Coronary artery (tissue), 2 donors: ENCODE data around the gene DNAJB4.
"Not testable (repeated sequence)": the region's sequence is repeated elsewhere in the genome, so short reads cannot be mapped to it uniquely, and the experiment has no call there.

Experiments used
- DNase-seq: peaks from one replicate; pipeline ENCODE4 v3.0.0-alpha.2; 2017; ENCODE audit warnings: low spot score
- H3K27ac ChIP-seq, 2 donors: fragments of 200-600 bp; sonication (generic); one replicate each; pipeline ENCODE4 v1.5.1; 2016 to 2019
- H3K4me3 ChIP-seq: fragments of 200-600 bp; sonication (generic); 2 replicates; pipeline ENCODE4 v1.5.1; 2016; ENCODE audit warnings: mild to moderate bottlenecking, moderate library complexity
- TF ChIP-seq, protein P1 (sequence below): fragments of 200-600 bp; sonication (generic); IDR thresholded peaks from one replicate; pipeline ENCODE4 v1.5.1; 2019; ENCODE audit warnings: antibody characterized with exemption

DNAJB4 gene

DNA sequence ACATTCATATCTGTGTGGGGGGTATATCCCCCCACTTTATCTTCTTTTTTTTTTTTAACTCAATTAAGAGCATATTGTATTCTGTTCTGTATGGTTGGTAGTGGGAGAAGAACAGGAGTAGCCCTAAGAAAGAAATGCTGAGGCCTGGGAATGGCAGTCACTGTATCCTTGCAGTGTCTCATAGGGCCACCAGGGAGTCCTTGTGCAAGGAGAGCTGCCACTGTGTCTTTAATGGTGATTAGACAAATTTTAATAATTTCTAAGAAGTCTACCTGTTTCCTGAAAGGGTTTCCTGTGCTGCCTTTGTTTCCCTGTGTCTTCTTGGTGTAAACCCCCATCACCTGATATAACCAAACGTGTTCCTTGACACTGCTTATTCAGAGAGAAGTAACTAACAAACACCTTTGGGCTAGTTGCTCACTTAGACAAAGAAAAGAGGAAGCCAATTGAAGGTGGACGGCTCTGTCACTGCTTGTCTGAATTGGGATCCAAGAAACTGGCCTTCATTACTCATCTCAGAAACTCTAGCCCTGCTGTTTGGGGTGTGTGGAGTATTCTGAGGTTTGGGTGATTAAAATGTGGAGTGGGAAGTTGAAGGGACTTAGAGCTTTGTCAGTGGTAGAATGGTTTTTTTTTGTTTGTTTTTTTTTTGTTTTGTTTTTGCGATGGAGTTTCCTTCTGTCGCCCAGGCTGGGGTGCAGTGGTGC lies 56.3 kb downstream of the DNAJB4 start:
- Histone ChIP-seq H3K27ac (no peak overlapping the region), H3K4me3 (no peak overlapping the region)
- TF ChIP-seq, protein P1, sequence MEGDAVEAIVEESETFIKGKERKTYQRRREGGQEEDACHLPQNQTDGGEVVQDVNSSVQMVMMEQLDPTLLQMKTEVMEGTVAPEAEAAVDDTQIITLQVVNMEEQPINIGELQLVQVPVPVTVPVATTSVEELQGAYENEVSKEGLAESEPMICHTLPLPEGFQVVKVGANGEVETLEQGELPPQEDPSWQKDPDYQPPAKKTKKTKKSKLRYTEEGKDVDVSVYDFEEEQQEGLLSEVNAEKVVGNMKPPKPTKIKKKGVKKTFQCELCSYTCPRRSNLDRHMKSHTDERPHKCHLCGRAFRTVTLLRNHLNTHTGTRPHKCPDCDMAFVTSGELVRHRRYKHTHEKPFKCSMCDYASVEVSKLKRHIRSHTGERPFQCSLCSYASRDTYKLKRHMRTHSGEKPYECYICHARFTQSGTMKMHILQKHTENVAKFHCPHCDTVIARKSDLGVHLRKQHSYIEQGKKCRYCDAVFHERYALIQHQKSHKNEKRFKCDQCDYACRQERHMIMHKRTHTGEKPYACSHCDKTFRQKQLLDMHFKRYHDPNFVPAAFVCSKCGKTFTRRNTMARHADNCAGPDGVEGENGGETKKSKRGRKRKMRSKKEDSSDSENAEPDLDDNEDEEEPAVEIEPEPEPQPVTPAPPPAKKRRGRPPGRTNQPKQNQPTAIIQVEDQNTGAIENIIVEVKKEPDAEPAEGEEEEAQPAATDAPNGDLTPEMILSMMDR, result no peak
- no peak for DNase-seq

DNA sequence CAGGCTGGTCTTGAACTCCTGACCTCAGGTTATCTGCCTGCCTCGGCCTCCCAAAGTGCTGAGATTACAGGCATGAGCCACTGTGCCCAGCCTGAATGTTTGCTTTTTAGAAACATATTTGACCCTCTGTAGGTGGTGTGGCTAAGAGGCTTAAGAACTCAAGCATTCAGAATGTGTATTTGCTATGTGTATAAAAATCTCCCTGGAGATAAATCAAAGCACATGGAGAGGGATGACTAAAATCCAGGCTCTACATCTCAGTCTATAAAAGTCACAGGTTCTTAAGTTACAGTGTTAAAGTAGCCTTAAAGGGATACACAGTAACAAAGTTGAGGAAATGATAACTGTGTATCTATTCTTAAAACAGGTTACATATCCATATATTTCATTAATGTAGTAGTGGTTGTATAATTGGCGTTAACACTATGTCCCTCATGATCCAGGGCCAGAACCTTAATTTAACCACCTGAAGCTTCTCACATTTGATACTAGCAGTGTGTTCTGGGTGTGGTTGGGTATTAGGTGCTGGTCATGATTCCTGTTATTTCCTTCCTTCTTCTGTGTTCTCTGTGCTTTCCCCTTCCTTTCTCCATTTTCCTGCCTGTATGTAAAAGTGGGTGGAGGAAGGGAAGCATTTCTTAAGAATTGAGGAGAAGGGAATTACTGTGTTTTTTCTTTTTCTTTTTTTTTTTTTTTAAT lies 57.2 kb downstream of the DNAJB4 start:
- Histone ChIP-seq H3K4me3 (no peak overlapping the region), H3K27ac (no peak overlapping the region)
- no peak for DNase-seq
- TF ChIP-seq, protein P1, result no peak

GRCh38 chr1:78064886-78065285 lies 60.1 kb downstream of the DNAJB4 start:
- not testable (repeated sequence) for H3K27ac ChIP-seq, H3K4me3 ChIP-seq, DNase-seq
